ENCODE data around the gene IFITM10.

The IFITM10 gene

GRCh38 chr11:1762537-1763302 is 12.3 kb upstream of the IFITM10 start:
- DNase-seq, result no peak

GRCh38 chr11:1761857-1762536 is 11.6 kb upstream of the IFITM10 start:
- DNase-seq, result no peak

- DNase-seq, result no peak
Measured at GRCh38 chr11:1761110-1761856, 10.9 kb upstream of the IFITM10 start.

GRCh38 chr11:1760351-1761109 is 10.1 kb upstream of the IFITM10 start:
- no peak for DNase-seq

- DNase-seq, result no peak
Measured at GRCh38 chr11:1759851-1760220, 9.4 kb upstream of the IFITM10 start.

- DNase-seq, result no peak
Measured at GRCh38 chr11:1759151-1759850, 8.9 kb upstream of the IFITM10 start.

- DNase-seq, result no peak
Measured at GRCh38 chr11:1758611-1759150, 8.3 kb upstream of the IFITM10 start.

- no peak for DNase-seq
Measured at GRCh38 chr11:1757861-1758610, 7.6 kb upstream of the IFITM10 start.

GRCh38 chr11:1756791-1757771 is 6.7 kb upstream of the IFITM10 start:
- DNase-seq, result no peak

- DNase-seq, result peak; percentile 68
Measured at GRCh38 chr11:1755692-1756561, 5.5 kb upstream of the IFITM10 start.

- no peak for DNase-seq
Measured at GRCh38 chr11:1755344-1755691, 4.9 kb upstream of the IFITM10 start.

- DNase-seq, result no peak
Measured at GRCh38 chr11:1754376-1755150, 4.2 kb upstream of the IFITM10 start.

- DNase-seq, result no peak
Measured at GRCh38 chr11:1753929-1754305, 3.5 kb upstream of the IFITM10 start.

- DNase-seq, result no peak
Measured at GRCh38 chr11:1753229-1753928, 3.0 kb upstream of the IFITM10 start.

- no peak for DNase-seq
Measured at GRCh38 chr11:1752907-1753228, 2.5 kb upstream of the IFITM10 start.

GRCh38 chr11:1751999-1752906 is 1.9 kb upstream of the IFITM10 start:
- no peak for DNase-seq

- no peak for DNase-seq
Measured at GRCh38 chr11:1751531-1751921, 1.1 kb upstream of the IFITM10 start.

All from DMS79 (cell line).